Right lobe of liver (tissue), 6 donors: Measurements from ENCODE around the gene PUM2. TPM values are rescaled to one million over a fixed set of nuclear protein-coding genes. Genes with fewer than 3 reads are reported as not detected.

ENCODE experiments used
- ATAC-seq, 4 donors: fragments of 200-7000 bp; cut with Tn5 transposase; one replicate each; pipeline ENCODE4 v1.9.1; 2020; ENCODE audit warnings: mild to moderate bottlenecking in 4 of 4, moderate library complexity in 4 of 4
- DNase-seq, 3 donors: peaks; one replicate each; pipeline ENCODE4 v3.0.0-alpha.2; 2020
- H3K27ac ChIP-seq, 3 donors: fragments of 200-600 bp; one replicate each; pipeline ENCODE4 v1.8.0; 2022
- H3K27me3 ChIP-seq, 2 donors: fragments of 200-600 bp; one replicate each; pipeline ENCODE4 v1.8.0; 2022
- H3K36me3 ChIP-seq, 4 donors: fragments of 200-600 bp; sonication (generic) in 1 of 4; one replicate each; pipeline versions ENCODE4 v1.5.1 to v1.8.0; 2017 to 2022; ENCODE audit warnings: control low read depth in 1 of 4
- H3K4me1 ChIP-seq, 4 donors: fragments of 200-600 bp; sonication (generic) in 1 of 4; one replicate each; pipeline versions ENCODE4 v1.5.1 to v1.8.0; 2017 to 2022; ENCODE audit warnings: control low read depth in 1 of 4
- H3K4me3 ChIP-seq, 3 donors: fragments of 200-600 bp; one replicate each; pipeline ENCODE4 v1.8.0; 2022
- H3K9me3 ChIP-seq, 4 donors: fragments of 200-600 bp; sonication (generic) in 1 of 4; one replicate each; pipeline versions ENCODE4 v1.5.1 to v1.8.0; 2017 to 2022; ENCODE audit warnings: control low read depth in 1 of 4
- CTCF ChIP-seq, 4 donors: fragments of 200-600 bp in 3 of 4; fragments of 450-650 bp in 1 of 4; IDR thresholded peaks; one replicate each; pipeline versions ENCODE4 v1.5.1 to v1.8.0; 2016 to 2022; ENCODE audit warnings: antibody characterized with exemption in 4 of 4, mild to moderate bottlenecking in 2 of 4
- POLR2A ChIP-seq: fragments of 450-650 bp; IDR thresholded peaks from one replicate; pipeline ENCODE4 v1.6.1; 2017; ENCODE audit warnings: antibody characterized with exemption, mild to moderate bottlenecking
- WGBS: methylation state at CpG from one replicate; pipeline ENCODE4 v1.1.6; 2018; ENCODE audit warnings: low coverage, low lambda C conversion rate; ENCODE audit not compliant: insufficient coverage; ENCODE audit errors: missing lambda C conversion rate; 5-methylcytosine and 5-hydroxymethylcytosine counted together
- intact Hi-C, 2 donors: fragments of 100-400 bp; cut with DNase I; formaldehyde crosslinking; loops; one replicate each; pipeline versions ENCODE4 v1.11.2 to v1.14.1; 2022
- long read RNA-seq: library from polyadenylated mRNA; unstranded; transcript quantifications from one replicate; pipeline ENCODE4 v2.0.0, GENCODE V29; 2019
- total RNA-seq, 6 experiments: library from RNA; depleted of rRNA in 2 of 6; stranded (reverse); fragments of >200 nt in 2 of 6; fragmentation: NEBNext Ultra II Directional in 3 of 6; extraction: Animal tissue kit (Norgen Biotek cat#: 25700) in 3 of 6; gene quantifications; one replicate each; pipeline versions ENCODE4 v1.1.0 to v1.2.4, GENCODE V29; 2016 to 2023
- donor health status: DM: no; HTN: yes; CAD: no.
- donor health status: DM: no; HTN: no; CAD: no.
- donor health status: DM: no; HTN: no; CAD: no.
- donor health status: DM: no; HTN: yes; CAD: no.
- donor health status: DM: no; HTN: yes; CAD: no.

The PUM2 gene
- total RNA-seq, result 10 to 100 TPM; 31.3 to 62.2 (median 51.5) TPM
- long read RNA-seq, partial matches to known transcripts, result 2 of 4 reads
- long read RNA-seq, other reads (novel, unspliced or antisense), result 2 of 4 reads

GRCh38 chr2:20350753-20351554, at the start of gene PUM2:
PUM2 (minus strand) TSS chr2:20350844; CDS start chr2:20327360, 23,484 bp downstream.
- H3K36me3 ChIP-seq, result no peaks in the 10 kb centered on the region
- peak within 1 kb of the TSS; percentile 72 to 87 (median 81) for H3K4me3 ChIP-seq
- DNase-seq (peak; percentile 93 to 96 (median 95)), ATAC-seq (peak; percentile 82 to 91 (median 87))
- H3K4me1 ChIP-seq, result peaks cover 0 to 35% (median 19%) of the 10 kb centered on the region in 4 donors
- TF ChIP-seq CTCF (IDR thresholded peaks at IDR 0.05) (no peak), POLR2A (peak; percentile 74)
- under 1% methylated on average over 24 of the region's 70 CpGs for WGBS
- no peaks in the 10 kb centered on the region for H3K9me3 ChIP-seq
- no peaks in the 10 kb centered on the region for H3K27me3 ChIP-seq
- H3K27ac ChIP-seq, result peak within 1 kb of the TSS; percentile 95 to 96 (median 96)
- intact Hi-C loops, result no loop called here

- DNase-seq, result peak in 1 of 3 donors; percentile 26
- Histone ChIP-seq H3K27ac (peak overlapping the region in 1 of 3 donors; percentile 0), H3K27me3 (no peaks in the 10 kb centered on the region), H3K4me1 (peaks cover 0 to 12% (median 6%) of the 10 kb centered on the region in 4 donors), H3K36me3 (no peaks in the 10 kb centered on the region), H3K9me3 (no peaks in the 10 kb centered on the region), H3K4me3 (no peak overlapping the region)
- peak in 1 of 4 donors; percentile 5 for ATAC-seq
- intact Hi-C loops, result no loop called here
- 71% methylated on average over 1 of the region's 1 CpG for WGBS
- TF ChIP-seq POLR2A (no peak), CTCF (IDR thresholded peaks at IDR 0.05) (no peak)
Measured at GRCh38 chr2:20400306-20400705, 49.7 kb upstream of the PUM2 start.

GRCh38 chr2:20398956-20399567, 48.4 kb upstream of the PUM2 start:
- H3K36me3 ChIP-seq, result no peaks in the 10 kb centered on the region
- H3K4me1 ChIP-seq, result peaks cover 0 to 9% (median 3%) of the 10 kb centered on the region in 4 donors
- no peaks in the 10 kb centered on the region for H3K9me3 ChIP-seq
- no peak overlapping the region for H3K27ac ChIP-seq
- no peak for ATAC-seq
- intact Hi-C loops, result loop anchor here in 1 of 2 donors (5.0 kb wide), 1 partner anchor 243 kb away; no protein-coding TSS in a partner anchor
- DNase-seq, result peak in 1 of 3 donors; percentile 24
- WGBS, result 36% methylated on average over 2 of the region's 7 CpGs
- H3K4me3 ChIP-seq, result no peak overlapping the region
- TF ChIP-seq POLR2A, result no peak
- TF ChIP-seq CTCF (IDR thresholded peaks at IDR 0.05), result no peak
- no peaks in the 10 kb centered on the region for H3K27me3 ChIP-seq

- ATAC-seq (no peak), DNase-seq (peak in 1 of 3 donors; percentile 18)
- Histone ChIP-seq H3K27ac (no peak overlapping the region), H3K36me3 (no peaks in the 10 kb centered on the region), H3K9me3 (no peaks in the 10 kb centered on the region), H3K27me3 (no peaks in the 10 kb centered on the region), H3K4me3 (no peak overlapping the region), H3K4me1 (peaks cover 0 to 9% (median 3%) of the 10 kb centered on the region in 4 donors)
- no peak for TF ChIP-seq POLR2A
- TF ChIP-seq CTCF (IDR thresholded peaks at IDR 0.05), result no peak
- intact Hi-C loops, result loop anchor here in 1 of 2 donors (5.0 kb wide), 1 partner anchor 244 kb away; no protein-coding TSS in a partner anchor
- WGBS, result 65% methylated on average over 4 of the region's 5 CpGs
Measured at GRCh38 chr2:20397811-20398447, 47.3 kb upstream of the PUM2 start.
